IMR-90 (cell line): Measurements from ENCODE around the gene KLK11. TPM values are rescaled to one million over a fixed set of nuclear protein-coding genes. Genes with fewer than 3 reads are reported as not detected.

Experiments
- ATAC-seq: fragments of 200-7000 bp; cut with Tn5 transposase; 2 replicates; pipeline ENCODE4 v1.9.1; 2020; ENCODE audit warnings: low read depth, mild to moderate bottlenecking, moderate library complexity
- BruUV-seq: library from RNA; stranded (reverse); fragments of 400-500 nt; replicated peaks from 2 replicates; lab custom pipeline; 2021; lab: Mats Ljungman, UMichigan
- CTCF ChIA-PET: fragments of 300-600 bp; formaldehyde crosslinking; extraction: SDS; loops from one replicate; lab custom pipeline; 2021; ENCODE audit warnings: antibody characterized with exemption; lab: Yijun Ruan, JAX
- POLR2A ChIA-PET: fragments of 300-600 bp; sonication (Branson Sonifier 250); formaldehyde crosslinking; loops from one replicate; lab custom pipeline; 2022; ENCODE audit warnings: antibody characterized with exemption; ENCODE audit not compliant: unreplicated experiment; lab: Charles Lee
- DNase-seq: peaks from one replicate; pipeline ENCODE4 v3.0.0; 2013
- H2AFZ ChIP-seq: replicated peaks from 2 replicates; pipeline ENCODE3; 2013; ENCODE audit warnings: low read length, mild to moderate bottlenecking; ENCODE audit not compliant: poor library complexity
- H2AK5ac ChIP-seq: 2 replicates; pipeline ENCODE4 v1.6.1; 2013; ENCODE audit warnings: low read depth, low read length, inconsistent platforms
- H2AK9ac ChIP-seq: replicated peaks from 2 replicates; pipeline ENCODE3; 2013; ENCODE audit warnings: mild to moderate bottlenecking, low read depth, low read length, moderate library complexity; ENCODE audit not compliant: poor library complexity
- H2BK120ac ChIP-seq: 2 replicates; pipeline ENCODE4 v1.6.1; 2013; ENCODE audit warnings: low read depth, low read length, inconsistent platforms
- H2BK15ac ChIP-seq: 3 replicates; pipeline ENCODE4 v1.6.1; 2013; ENCODE audit warnings: low read depth, low read length, inconsistent platforms
- H2BK20ac ChIP-seq: 2 replicates; pipeline ENCODE4 v1.6.1; 2013; ENCODE audit warnings: low read depth, mild to moderate bottlenecking, inconsistent platforms, low read length, moderate library complexity
- H2BK5ac ChIP-seq: 2 replicates; pipeline ENCODE4 v1.6.1; 2013; ENCODE audit warnings: mild to moderate bottlenecking, low read depth, low read length, inconsistent platforms; ENCODE audit not compliant: poor library complexity, severe bottlenecking
- H3K14ac ChIP-seq: replicated peaks from 2 replicates; pipeline ENCODE4 v1.6.1; 2013; ENCODE audit warnings: low read depth, low read length, inconsistent platforms
- H3K18ac ChIP-seq: 2 replicates; pipeline ENCODE4 v1.6.1; 2013; ENCODE audit warnings: low read depth, low read length, control low read depth
- H3K23ac ChIP-seq: 2 replicates; pipeline ENCODE4 v1.6.1; 2013; ENCODE audit warnings: low read depth, low read length, inconsistent platforms
- H3K27ac ChIP-seq: 2 replicates; pipeline ENCODE4 v1.5.1; 2013; ENCODE audit warnings: mild to moderate bottlenecking, control low read depth, low read length; ENCODE audit not compliant: insufficient read depth
- H3K27me3 ChIP-seq: 2 replicates; pipeline ENCODE4 v1.6.1; 2013; ENCODE audit warnings: low read length; ENCODE audit not compliant: control insufficient read depth, insufficient read depth
- H3K36me3 ChIP-seq: 2 replicates; pipeline ENCODE4 v1.6.1; 2013; ENCODE audit warnings: low read length, mixed read lengths; ENCODE audit not compliant: control insufficient read depth, insufficient read depth
- H3K4ac ChIP-seq: 2 replicates; pipeline ENCODE4 v1.6.1; 2013; ENCODE audit warnings: low read depth, low read length, inconsistent platforms
- H3K4me1 ChIP-seq: 2 replicates; pipeline ENCODE4 v1.6.1; 2013; ENCODE audit warnings: low read length, mixed read lengths; ENCODE audit not compliant: control insufficient read depth, insufficient read depth
- H3K4me2 ChIP-seq: 2 replicates; pipeline ENCODE4 v1.6.1; 2013; ENCODE audit warnings: low read depth, mild to moderate bottlenecking, control low read depth, low read length, moderate library complexity
- H3K4me3 ChIP-seq: 2 replicates; pipeline ENCODE4 v1.5.1; 2013; ENCODE audit warnings: low read depth, mild to moderate bottlenecking, control low read depth, low read length, moderate library complexity; ENCODE audit not compliant: insufficient read depth
- H3K56ac ChIP-seq: 2 replicates; pipeline ENCODE4 v1.6.1; 2013; ENCODE audit warnings: low read length, inconsistent platforms; ENCODE audit not compliant: insufficient read depth; ENCODE audit errors: extremely low read depth
- H3K79me1 ChIP-seq, 2 experiments: 2 replicates each; pipeline ENCODE4 v1.6.1; 2013; ENCODE audit warnings: low read length in 2 of 2, inconsistent platforms in 1 of 2, low read depth in 1 of 2
- H3K9ac ChIP-seq: 2 replicates; pipeline ENCODE4 v1.6.1; 2013; ENCODE audit warnings: low read depth, low read length, control low read depth
- H3K9me1 ChIP-seq: 2 replicates; pipeline ENCODE4 v1.6.1; 2013; ENCODE audit warnings: low read length, inconsistent platforms; ENCODE audit not compliant: insufficient read depth
- H3K9me3 ChIP-seq: 2 replicates; pipeline ENCODE4 v1.6.1; 2013; ENCODE audit warnings: low read length; ENCODE audit not compliant: control insufficient read depth, insufficient read depth
- H4K20me1 ChIP-seq: 2 replicates; pipeline ENCODE4 v1.6.1; 2013; ENCODE audit warnings: low read length, inconsistent platforms; ENCODE audit not compliant: insufficient read depth
- H4K5ac ChIP-seq: 2 replicates; pipeline ENCODE4 v1.6.1; 2013; ENCODE audit warnings: mild to moderate bottlenecking, low read depth, low read length, control low read depth
- H4K8ac ChIP-seq, 2 experiments: 2 replicates each; pipeline ENCODE4 v1.6.1; 2013; ENCODE audit warnings: low read depth in 2 of 2, low read length in 2 of 2, control low read depth in 1 of 2, inconsistent platforms in 1 of 2
- H4K91ac ChIP-seq: 2 replicates; pipeline ENCODE4 v1.6.1; 2013; ENCODE audit warnings: low read depth, low read length, inconsistent platforms; ENCODE audit not compliant: insufficient read depth
- BHLHE40 ChIP-seq: fragments of 150-350 bp; IDR thresholded peaks from 2 replicates; pipeline ENCODE4 v1.6.1; 2016; ENCODE audit warnings: mild to moderate bottlenecking, low read depth, low read length
- CHD1 ChIP-seq: IDR thresholded peaks from 2 replicates; pipeline ENCODE4 v1.6.1; 2012; ENCODE audit warnings: low read depth, low read length, improper control_type of control experiment
- CTCF ChIP-seq: conservative IDR thresholded peaks from 2 replicates; pipeline ENCODE4 v1.5.1; 2012; ENCODE audit warnings: mild to moderate bottlenecking, low read depth, low read length, improper control_type of control experiment
- ELK1 ChIP-seq: fragments of 150-350 bp; IDR thresholded peaks from 2 replicates; pipeline ENCODE4 v1.6.1; 2016; ENCODE audit warnings: low read depth, mild to moderate bottlenecking, low read length, moderate library complexity, borderline replicate concordance
- FOS ChIP-seq: fragments of 150-350 bp; IDR thresholded peaks from 2 replicates; pipeline ENCODE4 v1.6.1; 2016; ENCODE audit warnings: low read depth, low read length
- MAFK ChIP-seq: IDR thresholded peaks from 2 replicates; pipeline ENCODE4 v1.6.1; 2012; ENCODE audit warnings: low read depth, low read length, improper control_type of control experiment
- NFE2L2 ChIP-seq: fragments of 150-350 bp; IDR thresholded peaks from 2 replicates; pipeline ENCODE4 v1.6.1; 2016; ENCODE audit warnings: low read depth, mild to moderate bottlenecking, low read length
- RAD21 ChIP-seq: IDR thresholded peaks from 2 replicates; pipeline ENCODE4 v1.6.1; 2012; ENCODE audit warnings: low read length, improper control_type of control experiment
- WGBS, 2 experiments: methylation state at CpG; one replicate each; pipeline versions ENCODE4 v1.1.5 to v1.1.7; 2013; ENCODE audit warnings: missing lambda C conversion rate in 2 of 2; ENCODE audit not compliant: insufficient read length in 1 of 2; ENCODE audit errors: extremely low coverage in 2 of 2; 5-methylcytosine and 5-hydroxymethylcytosine counted together
- dilution Hi-C: fragments of 300-500 bp; cut with HindIII; formaldehyde crosslinking; loops from one replicate; pipeline ENCODE4 v1.14.3; 2018; ENCODE audit warnings: low sequenced_read_pairs; ENCODE audit not compliant: unreplicated experiment
- in situ Hi-C: fragments of 300-500 bp; cut with MboI; formaldehyde crosslinking; loops from 3 replicates; pipeline ENCODE4 v1.14.3; 2019; ENCODE audit warnings: low sequenced_read_pairs, inconsistent platforms, mixed read lengths
- intact Hi-C: fragments of 100-400 bp; cut with micrococcal nuclease; formaldehyde crosslinking; loops from 2 replicates; pipeline ENCODE4 v1.10.0; 2022
- polyA plus RNA-seq, 3 experiments: library from polyadenylated mRNA; depleted of rRNA; stranded (reverse); fragments of >200 nt; gene quantifications; 2 replicates each; pipeline ENCODE4 v1.2.3, GENCODE V29; 2012; ENCODE audit warnings: low replicate concordance in 1 of 3
- total RNA-seq: library from RNA; depleted of rRNA; stranded (reverse); fragments of >200 nt; gene quantifications from 2 replicates; pipeline ENCODE4 v1.2.3, GENCODE V29; 2012

Gene KLK11
- total and polyA plus RNA-seq, 2 of the 4 experiments (the other 2 are of a cell fraction): not detected

- H2BK5ac ChIP-seq: no peak overlapping the region
- H2AK9ac ChIP-seq: no peak overlapping the region
- no peaks in the 10 kb centered on the region for H3K79me1 ChIP-seq
- POLR2A ChIA-PET: no interaction called here
- H4K91ac ChIP-seq: no peak overlapping the region
- H3K9me1 ChIP-seq: no peaks in the 10 kb centered on the region
- intact Hi-C loops: no loop called here
- ATAC-seq (no peak), DNase-seq (no peak)
- no peak overlapping the region for H2BK15ac ChIP-seq
- H4K20me1 ChIP-seq: no peaks in the 10 kb centered on the region
- no peak overlapping the region for H4K5ac ChIP-seq
- no peaks in the 10 kb centered on the region for H3K27me3 ChIP-seq
- H2AFZ ChIP-seq: no peak overlapping the region
- H3K9ac ChIP-seq: no peak overlapping the region
- no peak overlapping the region for H3K4me2 ChIP-seq
- TF ChIP-seq BHLHE40 (no peak), MAFK (no peak), CTCF (no peak), RAD21 (no peak), ELK1 (no peak), NFE2L2 (no peak), FOS (no peak), CHD1 (no peak)
- no CpG with 5 or more reads among the region's 4 CpGs for WGBS, 2 experiments
- H3K14ac ChIP-seq: no peak overlapping the region
- H2BK120ac ChIP-seq: no peak overlapping the region
- H3K4me1 ChIP-seq: no peaks in the 10 kb centered on the region
- H2BK20ac ChIP-seq: no peak overlapping the region
- CTCF ChIA-PET: no interaction called here
- no peak overlapping the region for H3K18ac ChIP-seq
- no peak overlapping the region for H4K8ac ChIP-seq
- H3K56ac ChIP-seq: no peak overlapping the region
- in situ Hi-C loops: no loop called here
- no TSS peak for BruUV-seq
- no peaks in the 10 kb centered on the region for H3K9me3 ChIP-seq
- H3K27ac ChIP-seq: no peak overlapping the region
- H3K4ac ChIP-seq: no peak overlapping the region
- no peaks in the 10 kb centered on the region for H3K36me3 ChIP-seq
- no peak overlapping the region for H2AK5ac ChIP-seq
- no peak overlapping the region for H3K23ac ChIP-seq
- H3K4me3 ChIP-seq: no peak overlapping the region
- dilution Hi-C loops: no loop called here
These were observed 44.2 kb downstream of the KLK11 start for GRCh38 chr19:50982186-50982585.
